Measurements from ENCODE around the gene LRRC25.
A peak's percentile ranks its signal among the peaks of the same experiment; 100 is the strongest.
"Not testable (repeated sequence)": the region's sequence is repeated elsewhere in the genome, so short reads cannot be mapped to it uniquely, and the experiment has no call there.

Gene LRRC25

GRCh38 chr19:18424122-18424889 lies 26.9 kb upstream of the LRRC25 start:
- DNase-seq, result no peak

GRCh38 chr19:18423258-18424020 lies 26.0 kb upstream of the LRRC25 start:
- no peak for DNase-seq

- DNase-seq, result no peak
These were observed 25.2 kb upstream of the LRRC25 start for GRCh38 chr19:18422530-18423191.

GRCh38 chr19:18421371-18421959 lies 24.0 kb upstream of the LRRC25 start:
- no peak for DNase-seq

DNA sequence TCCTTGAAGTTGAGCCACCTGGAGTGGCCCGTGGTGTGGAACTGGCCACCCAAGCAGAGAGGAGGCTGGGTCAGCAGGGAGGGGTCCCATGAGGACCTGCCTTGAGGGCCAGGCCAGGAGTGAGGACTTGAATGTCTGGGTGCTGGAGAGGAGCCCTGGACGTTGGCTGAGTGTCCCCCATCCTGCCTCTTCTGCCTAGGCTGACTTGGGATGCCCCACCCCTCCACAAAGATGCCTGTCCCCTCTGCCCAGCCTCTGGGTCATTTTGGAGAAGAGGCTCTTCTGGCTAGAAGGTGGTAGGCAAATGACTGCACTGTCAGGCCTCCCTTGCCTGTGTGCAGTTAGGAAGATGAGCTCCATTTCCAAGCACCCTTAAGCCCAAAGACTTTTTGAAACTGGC lies 23.5 kb upstream of the LRRC25 start:
- DNase-seq, result no peak

GRCh38 chr19:18419699-18420460 lies 22.5 kb upstream of the LRRC25 start:
- DNase-seq, result no peak

DNA sequence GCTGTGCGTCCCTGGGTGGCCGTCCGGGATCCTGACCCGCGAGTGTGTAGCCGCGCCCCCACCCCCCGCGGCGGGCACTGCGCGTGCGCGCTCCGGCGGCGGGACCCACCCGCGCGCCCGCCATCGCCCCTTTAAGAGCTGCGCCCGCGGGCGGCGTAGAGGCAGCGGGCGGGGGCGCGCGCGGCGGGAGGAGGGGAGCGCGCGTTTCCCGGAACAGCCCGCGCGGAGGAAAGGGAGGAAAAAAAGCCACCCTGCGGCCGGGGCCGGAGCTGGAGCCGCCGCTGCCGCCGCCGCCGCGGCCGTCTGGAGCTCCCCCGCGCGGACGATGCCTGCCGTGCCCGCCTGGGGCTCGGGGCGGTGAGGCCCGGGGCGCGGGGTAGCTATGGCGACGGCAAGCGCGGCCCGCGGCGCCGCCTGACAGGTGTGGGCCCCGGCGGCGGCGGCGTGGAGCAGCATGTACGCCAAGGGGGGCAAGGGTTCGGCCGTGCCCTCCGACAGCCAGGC lies 21.8 kb upstream of the LRRC25 start, which contains the start of gene SSBP4:
Gene SSBP4, plus strand, starts transcription at position 204 of the 504 bp plus-strand sequence. Its CDS starts 251 bp downstream, at position 455.
- DNase-seq, result peak; percentile 67

DNA sequence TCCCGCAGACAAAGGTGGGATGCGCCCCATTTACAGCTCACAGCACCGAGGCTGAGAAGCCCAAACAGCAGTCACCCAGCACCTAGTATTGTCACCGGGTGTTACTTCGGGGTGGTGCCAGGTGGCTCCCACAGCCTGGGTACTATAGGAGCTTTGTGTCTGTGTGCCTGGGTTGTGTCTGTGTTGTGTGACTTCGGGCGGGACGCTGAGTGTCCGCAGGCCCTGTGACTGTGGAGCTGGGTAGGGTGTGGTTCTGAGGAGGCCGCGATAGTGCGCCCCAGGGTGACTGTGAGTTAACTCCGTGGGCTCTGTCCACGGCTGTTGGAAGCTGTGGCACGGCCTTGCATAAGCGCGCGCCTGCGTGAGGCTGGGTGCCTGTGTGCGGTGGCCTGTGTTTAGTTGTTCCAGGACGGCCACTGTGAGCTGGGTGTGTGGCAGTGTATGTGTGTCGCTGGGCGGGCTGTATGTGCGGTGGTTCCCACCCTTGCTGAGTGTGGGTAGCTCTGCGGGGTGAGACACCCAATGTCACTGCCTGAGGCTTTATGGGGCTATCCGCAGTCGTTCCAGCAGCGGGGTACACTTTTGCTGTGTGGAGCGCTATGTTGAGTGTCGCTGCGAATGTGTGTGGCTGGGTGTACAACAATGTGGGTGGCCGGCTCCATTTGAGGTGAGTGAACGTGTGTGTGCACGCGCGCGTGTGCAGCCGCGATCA lies 21.2 kb upstream of the LRRC25 start:
- DNase-seq, result peak; percentile 57

DNA sequence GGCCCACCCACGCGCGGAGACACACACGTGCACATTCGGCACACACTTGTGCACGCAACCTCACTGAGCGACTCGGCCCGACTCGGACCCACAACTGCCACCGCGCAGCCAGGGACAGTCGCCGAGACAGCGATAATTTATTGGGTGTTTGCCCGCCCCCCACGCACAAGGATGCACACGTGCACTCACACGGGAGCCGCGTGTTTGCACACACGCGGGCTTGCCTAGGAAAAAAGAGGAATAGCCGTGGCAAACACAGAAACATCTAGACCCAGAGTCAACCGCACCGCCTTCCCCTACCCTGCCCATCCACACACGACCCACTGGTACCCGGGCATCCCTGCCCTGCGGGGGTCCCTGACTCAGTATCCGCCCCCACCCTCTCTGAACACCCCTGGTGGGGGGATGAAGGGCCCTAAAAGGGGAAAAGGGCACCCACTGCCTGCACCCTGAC lies 20.6 kb upstream of the LRRC25 start:
- DNase-seq, result no peak

GRCh38 chr19:18417250-18418028 lies 20.0 kb upstream of the LRRC25 start:
- DNase-seq, result peak; percentile 81

- DNase-seq, result peak; percentile 87
These were observed 19.4 kb upstream of the LRRC25 start for GRCh38 chr19:18416778-18417249.

DNA sequence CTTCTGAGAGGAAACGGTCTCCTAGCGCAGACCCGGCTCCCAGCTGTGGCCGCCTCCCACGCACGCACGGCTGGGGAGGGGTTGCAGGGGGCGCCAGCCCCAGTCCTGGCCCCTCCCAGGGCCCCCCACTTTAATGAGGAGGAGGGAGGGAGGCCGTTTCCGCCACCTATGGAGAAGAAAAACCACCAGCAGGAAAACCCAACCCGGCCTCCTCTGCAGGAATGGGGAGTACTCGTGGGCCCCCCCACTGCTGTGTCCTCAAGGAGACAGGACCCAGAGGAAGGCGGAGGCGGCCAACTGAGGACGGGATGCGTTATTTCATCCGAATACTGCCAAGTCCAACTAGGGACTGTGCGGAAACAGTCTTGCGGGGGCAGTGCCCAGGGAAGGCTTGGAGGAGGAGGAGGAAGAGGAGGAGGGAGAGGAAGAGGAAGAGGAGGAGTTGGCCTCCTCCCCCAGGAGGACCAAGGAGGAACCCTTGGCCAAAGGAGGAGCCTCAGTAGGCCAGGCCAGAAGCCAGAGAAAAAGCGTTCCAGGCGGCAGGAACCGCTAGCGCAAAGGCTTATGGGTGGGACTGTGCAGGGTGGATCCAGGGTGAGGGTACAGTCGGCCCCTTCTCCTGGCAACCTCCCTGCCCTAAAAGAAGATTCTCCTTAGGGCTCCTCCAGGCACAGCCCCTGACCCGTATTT lies 17.9 kb upstream of the LRRC25 start:
- DNase-seq, result peak; percentile 93

- peak; percentile 53 for DNase-seq
These were observed 17.2 kb upstream of the LRRC25 start for GRCh38 chr19:18414504-18415177.

- no peak for DNase-seq
These were observed 15.3 kb upstream of the LRRC25 start for GRCh38 chr19:18412610-18413239.

DNA sequence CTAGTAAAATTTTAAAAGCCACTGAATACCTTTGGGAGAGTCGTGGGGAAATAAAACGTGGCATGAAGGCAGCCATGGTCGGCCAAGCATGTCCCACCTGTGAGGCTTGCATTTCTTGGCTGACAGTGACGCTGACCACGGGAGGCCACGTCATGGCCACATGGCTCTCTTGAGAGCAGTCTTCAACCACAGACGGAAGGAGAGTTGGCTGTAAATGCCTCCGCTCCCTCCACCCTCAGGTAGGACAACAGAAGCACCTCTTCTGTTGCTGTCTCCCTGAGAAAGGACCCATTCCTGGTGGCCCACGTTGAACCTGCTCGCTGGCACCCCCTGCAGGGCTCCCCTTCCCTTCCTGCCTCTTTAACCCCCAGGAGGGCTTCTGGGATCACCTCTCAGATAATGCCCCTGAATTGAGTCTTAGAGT lies 10.6 kb upstream of the LRRC25 start:
- peak; percentile 35 for DNase-seq

DNA sequence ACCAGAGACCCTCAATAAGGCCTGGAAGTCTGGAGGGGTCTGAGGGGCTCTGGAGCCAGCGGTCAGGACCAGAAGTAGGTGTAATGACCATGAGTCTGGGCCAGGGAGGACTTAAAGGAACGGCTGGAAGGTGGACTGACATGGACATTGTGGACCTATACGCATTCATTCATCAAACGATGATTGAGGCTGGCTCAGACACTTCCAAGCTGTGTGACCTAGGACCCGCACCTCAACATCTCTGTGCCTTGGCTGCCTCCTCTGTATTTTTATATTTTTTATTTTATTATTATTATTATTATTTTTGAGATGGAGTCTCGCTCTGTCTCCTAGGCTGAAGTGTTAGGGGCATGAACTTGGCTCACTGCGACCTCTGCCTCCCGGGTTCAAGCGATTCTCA lies 9.3 kb upstream of the LRRC25 start:
- no peak for DNase-seq

GRCh38 chr19:18405754-18406153 lies 8.3 kb upstream of the LRRC25 start:
- DNase-seq, result not testable (repeated sequence)

GRCh38 chr19:18402455-18403248 lies 5.2 kb upstream of the LRRC25 start:
- DNase-seq, result not testable (repeated sequence)
